Activated CD4-positive, CD25-positive, alpha-beta regulatory T cell treated with anti-CD3 and anti-CD28 coated beads, Interleukin-2, amount 50 U/mL, for 72 hours (primary cell): ENCODE data around the gene PA2G4.
"Not testable (repeated sequence)": the region's sequence is repeated elsewhere in the genome, so short reads cannot be mapped to it uniquely, and the experiment has no call there.

ENCODE experiments used
- DNase-seq: peaks from one replicate; pipeline ENCODE4 v3.0.0; 2021

The PA2G4 gene

DNA sequence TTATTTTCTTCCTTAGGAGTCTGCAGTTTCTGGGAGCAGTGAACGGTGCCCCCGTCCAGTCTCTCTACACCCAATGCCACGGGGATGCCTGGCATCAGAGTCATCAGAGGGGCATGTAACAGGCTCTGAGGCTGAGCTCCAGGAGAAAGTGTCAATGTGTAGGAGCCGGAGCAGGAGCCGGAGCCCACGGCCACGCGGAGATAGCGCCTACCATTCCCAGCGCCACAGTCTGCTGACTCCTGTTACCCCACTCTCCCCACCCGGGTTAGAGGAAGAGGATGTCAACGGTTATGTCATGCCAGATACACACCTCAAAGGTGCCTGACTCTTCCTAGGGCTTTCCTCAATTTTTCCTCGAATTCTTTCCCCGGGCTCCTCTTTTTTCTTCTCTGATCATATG is 3.3 kb upstream of the PA2G4 start:
- DNase-seq = no peak

DNA sequence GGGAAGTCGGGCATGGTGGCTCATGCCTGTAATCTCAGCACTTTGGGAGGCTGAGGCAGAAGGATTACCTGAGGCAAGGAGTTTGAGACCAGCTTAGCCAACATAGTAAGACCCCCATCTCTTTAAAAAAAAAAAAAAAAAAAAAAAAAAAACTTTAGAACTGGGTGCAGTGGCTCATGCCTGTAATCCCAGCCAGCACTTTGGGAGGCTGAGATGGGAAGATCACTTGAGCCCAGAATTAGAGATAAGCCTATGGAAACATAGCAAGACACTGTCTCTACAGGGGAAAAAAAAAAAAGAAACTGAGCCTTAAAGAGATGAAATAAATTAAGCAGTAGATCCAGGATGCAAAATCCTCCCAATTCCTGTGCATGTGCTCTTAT is 1.7 kb upstream of the PA2G4 start:
- DNase-seq = no peak

- DNase-seq = no peak
Observed at GRCh38 chr12:56103066-56103711, 1.2 kb upstream of the PA2G4 start.

DNA sequence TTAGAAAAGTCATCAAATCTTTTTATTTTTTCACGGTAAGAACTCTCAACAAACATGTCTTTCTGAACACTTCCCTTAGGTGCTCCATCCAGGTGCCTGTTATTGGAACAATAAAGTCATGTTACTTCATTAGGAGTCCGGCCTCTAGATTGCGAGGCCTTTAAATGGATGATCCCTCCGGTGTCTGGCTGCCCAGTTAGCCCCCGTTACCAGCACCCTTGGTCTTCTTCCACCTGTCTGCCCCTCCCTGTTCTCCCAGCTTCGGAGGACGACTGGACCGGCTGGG is 593 bp upstream of the PA2G4 start:
- no peak for DNase-seq

GRCh38 chr12:56104815-56105608 is 653 bp downstream of the PA2G4 start:
- DNase-seq = no peak

DNA sequence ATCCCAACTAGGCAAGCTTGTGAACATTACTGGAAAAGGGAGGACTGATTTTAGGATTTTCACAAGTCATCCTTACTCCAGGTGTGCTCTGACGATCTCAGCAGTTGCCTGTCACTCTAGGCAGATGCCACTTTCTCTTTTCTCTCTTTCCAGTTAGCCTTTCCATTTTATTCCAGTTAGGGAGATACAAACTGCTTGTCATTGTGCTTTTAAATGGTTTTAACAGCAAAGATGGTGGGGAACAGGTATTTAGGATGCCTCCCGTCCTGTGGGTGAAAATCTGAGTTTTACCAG is 1.2 kb downstream of the PA2G4 start:
- no peak for DNase-seq

- DNase-seq = no peak
Observed at GRCh38 chr12:56107242-56107641, 2.9 kb downstream of the PA2G4 start.

DNA sequence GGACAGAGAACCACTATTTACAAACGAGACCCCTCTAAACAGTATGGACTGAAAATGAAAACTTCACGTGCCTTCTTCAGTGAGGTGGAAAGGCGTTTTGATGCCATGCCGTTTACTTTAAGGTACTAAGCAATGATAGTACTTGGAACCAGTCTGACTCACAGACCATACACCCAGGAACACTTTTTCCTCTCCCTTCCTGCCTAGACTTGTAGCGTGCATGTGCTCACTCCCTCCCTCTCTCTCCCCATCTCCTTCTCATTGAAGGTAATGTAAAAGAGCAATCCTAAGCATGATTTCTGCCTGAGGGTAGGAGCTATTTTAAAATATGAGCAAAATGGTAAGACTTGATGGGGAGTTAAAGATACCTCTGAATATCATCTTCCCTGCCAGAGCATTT is 6.2 kb downstream of the PA2G4 start:
- no peak for DNase-seq

GRCh38 chr12:56114084-56114483 is 9.7 kb downstream of the PA2G4 start:
- DNase-seq = no peak

DNA sequence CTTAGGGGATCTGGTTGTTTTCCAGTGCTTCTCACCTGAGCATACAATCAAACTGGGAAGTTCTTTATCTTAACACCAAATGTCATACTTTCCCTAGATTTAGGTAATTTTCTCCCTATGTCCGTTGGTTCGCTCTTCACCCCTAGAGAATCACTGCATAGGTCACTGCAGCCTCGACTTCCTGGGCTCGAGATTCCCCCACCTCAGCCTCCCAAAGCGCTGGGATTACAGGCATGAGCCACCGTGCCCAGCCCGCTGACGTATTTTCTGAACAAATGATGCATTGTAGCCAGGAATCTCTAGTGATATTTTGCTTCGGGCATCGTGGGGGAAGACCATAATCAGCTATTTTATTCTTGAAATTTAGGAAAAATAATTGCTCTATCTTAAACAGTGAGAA is 11.0 kb downstream of the PA2G4 start:
- DNase-seq = no peak

DNA sequence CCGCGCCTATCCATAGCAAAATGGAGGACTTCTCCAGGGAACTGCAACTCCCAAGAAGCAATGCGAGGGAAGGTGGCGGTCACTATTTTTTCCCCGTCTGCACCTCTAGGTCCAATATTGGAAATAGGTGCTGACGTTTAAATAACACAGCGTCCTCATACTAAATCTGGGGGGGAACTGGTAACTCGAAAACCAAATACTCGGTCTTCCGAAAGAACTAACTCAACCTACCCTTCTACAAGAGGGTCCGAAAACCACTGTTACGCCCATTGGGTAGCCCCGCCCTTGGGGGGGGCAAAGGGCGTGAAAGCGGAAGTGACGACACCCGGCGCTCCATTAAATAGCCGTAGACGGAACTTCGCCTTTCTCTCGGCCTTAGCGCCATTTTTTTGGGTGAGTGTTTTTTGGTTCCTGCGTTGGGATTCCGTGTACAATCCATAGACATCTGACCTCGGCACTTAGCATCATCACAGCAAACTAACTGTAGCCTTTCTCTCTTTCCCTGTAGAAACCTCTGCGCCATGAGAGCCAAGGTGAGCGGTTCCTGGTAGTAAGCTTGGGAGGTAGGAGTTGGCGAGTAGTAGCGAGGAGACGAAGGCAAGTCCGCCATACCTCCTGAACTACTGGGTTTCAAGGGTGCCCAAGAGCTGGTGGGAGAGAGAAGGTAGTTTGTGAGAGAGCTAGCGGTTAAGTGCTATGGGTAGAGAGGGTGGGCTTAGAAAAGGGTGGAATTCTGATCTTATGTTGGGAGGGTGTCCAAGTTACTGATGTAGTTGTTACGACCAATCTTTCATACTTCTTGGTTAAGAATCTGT is 12.1 kb downstream of the PA2G4 start, which contains the start of gene RPL41:
Gene RPL41 (plus strand): TSS at position 367 of the 815 bp plus-strand sequence.
- DNase-seq = peak; percentile 92

- DNase-seq = not testable (repeated sequence)
Observed at GRCh38 chr12:56117082-56117706, 12.8 kb downstream of the PA2G4 start.

DNA sequence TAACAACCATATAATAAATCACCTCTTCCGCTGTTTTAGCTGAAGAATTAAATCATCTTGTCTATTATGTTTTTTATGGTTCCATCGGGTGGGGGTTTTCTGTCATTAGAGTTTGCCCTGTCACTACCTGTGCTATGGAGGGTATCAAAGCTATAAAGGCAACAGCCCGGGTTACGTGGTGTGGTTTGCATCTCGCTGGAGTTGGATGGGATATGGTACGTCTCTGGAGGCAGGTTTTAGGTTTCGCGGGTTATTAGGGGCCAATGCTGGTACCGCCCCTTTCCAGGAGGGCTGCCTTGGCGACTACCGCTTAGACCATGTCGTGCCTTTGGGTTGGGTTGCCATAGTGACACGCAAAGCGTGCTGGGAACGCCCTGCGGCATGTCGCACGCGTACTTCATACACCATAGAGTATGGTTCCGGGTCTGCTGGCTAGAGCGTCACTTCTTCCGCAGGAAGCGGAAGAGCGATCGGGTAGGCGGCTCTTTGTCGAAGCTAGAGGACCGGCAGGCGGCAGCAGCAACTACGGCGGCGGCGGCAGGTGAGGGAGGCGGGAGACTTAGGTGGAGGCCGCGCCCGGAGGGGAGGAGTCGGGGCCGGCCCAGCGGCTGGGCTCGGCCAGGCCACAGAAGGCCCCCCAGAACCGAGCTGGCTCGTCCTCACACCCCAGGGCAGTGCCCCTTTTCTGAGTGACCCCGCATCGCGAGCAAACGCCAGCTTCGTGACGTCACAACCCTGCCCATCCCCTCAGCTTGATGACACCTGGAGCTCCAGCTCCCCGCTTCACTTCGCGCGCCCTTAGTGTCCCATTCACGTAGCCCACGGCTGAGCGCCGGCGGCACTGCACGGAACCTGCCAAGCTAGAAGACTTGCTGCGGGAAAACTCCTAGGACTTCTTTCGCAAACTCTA is 13.7 kb downstream of the PA2G4 start, which contains the start of gene ZC3H10:
Gene ZC3H10 (plus strand): TSS at position 489 of the 910 bp plus-strand sequence. CDS start 2,297 bp downstream, outside the sequence.
- DNase-seq = peak; percentile 94

GRCh38 chr12:56118688-56119357 is 14.5 kb downstream of the PA2G4 start:
- DNase-seq = no peak

GRCh38 chr12:56119361-56119796 is 15.0 kb downstream of the PA2G4 start:
- no peak for DNase-seq

GRCh38 chr12:56120158-56120846 is 15.9 kb downstream of the PA2G4 start:
- no peak for DNase-seq

DNA sequence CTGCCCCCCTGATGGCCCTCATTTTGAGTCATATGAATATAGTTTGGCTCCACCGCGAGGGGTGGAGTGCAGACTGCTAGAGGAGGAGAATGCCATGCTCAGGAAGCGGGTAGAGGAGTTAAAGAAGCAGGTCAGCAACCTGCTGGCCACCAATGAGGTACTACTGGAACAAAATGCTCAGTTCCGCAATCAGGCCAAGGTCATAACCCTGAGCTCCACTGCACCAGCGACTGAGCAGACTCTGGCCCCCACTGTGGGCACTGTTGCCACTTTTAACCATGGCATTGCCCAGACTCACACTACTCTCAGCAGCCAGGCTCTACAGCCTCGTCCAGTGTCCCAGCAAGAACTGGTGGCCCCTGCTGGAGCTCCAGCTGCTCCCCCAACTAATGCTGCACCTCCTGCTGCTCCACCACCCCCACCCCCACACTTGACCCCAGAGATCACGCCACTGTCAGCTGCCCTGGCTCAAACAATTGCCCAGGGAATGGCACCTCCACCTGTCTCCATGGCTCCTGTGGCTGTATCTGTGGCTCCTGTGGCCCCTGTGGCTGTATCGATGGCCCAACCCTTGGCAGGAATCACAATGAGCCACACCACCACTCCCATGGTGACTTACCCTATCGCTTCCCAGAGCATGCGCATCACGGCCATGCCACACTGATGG is 17.0 kb downstream of the PA2G4 start:
- no peak for DNase-seq

DNA sequence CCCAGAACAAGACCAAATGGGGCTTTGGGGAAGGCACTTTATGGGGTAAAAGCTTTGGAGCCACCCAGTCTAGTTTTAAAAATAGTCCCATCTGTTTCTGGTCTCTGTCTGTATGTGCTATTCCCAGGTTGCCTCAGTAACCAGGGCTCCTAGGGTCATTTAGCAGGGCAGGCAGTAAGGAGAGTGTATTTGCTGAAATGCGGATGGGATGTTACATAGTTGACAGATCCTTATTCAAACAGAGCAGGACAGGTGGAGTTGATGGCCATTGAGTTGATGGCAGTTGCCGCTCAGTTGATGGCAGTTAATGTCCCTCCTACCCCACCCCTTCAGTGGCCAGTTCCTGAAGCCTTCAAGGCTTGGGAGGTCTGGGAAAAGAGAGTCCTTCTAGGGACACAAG is 18.3 kb downstream of the PA2G4 start:
- DNase-seq = no peak

- no peak for DNase-seq
Observed at GRCh38 chr12:56124133-56124532, 19.8 kb downstream of the PA2G4 start.

DNA sequence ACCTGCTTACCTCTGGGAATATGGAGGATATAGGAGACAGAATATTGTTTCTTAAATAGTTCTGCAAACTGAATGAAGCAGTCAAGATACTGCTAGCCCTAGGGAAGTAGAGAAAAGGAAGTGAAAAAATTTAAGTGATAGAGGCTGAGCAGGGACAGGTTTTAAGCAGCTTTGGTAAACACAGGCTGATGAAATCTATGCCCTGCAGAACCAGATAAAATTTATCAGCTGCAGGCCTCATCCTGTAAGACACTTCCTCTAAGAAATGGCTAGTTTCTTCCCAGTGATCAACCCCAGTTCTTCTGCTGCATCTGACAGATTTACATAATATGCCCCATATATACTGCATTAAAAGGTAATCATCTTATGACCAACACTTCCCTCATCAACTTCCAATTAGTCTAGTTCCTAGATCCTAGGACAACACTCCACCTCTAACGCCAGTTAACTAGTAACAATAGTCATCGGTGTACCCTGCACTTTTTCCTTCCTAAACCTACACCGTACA is 22.4 kb downstream of the PA2G4 start:
- DNase-seq = no peak
